ENCODE data around the gene ANP32D.
"Not testable (repeated sequence)": the region's sequence is repeated elsewhere in the genome, so short reads cannot be mapped to it uniquely, and the experiment has no call there.

The ANP32D gene

DNA sequence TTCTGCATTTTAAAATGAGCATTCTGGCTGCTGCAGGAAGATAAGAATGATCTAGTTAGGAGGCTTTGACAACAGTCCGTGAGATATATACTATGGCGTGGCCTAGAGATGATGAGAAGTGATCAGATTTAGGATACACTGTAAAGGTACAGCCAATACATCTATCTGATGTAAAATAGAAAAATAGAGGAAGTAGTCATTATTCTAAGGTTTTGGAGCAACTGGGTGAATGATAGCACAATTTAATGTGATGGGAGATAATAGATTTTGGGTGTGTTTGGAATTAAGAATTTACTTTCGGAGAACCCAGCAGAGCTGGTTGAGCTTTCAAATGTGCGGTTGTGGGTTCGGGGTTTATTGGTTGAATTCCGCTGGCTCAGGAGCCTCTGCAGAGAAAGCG lies at the start of gene ANP32D:
TSS of gene ANP32D (plus strand) at position 301 of the 400 bp plus-strand sequence. CDS start 106 bp downstream, outside the sequence.
- no peak for DNase-seq (ENCODE audit: low read depth, low spot score)

DNA sequence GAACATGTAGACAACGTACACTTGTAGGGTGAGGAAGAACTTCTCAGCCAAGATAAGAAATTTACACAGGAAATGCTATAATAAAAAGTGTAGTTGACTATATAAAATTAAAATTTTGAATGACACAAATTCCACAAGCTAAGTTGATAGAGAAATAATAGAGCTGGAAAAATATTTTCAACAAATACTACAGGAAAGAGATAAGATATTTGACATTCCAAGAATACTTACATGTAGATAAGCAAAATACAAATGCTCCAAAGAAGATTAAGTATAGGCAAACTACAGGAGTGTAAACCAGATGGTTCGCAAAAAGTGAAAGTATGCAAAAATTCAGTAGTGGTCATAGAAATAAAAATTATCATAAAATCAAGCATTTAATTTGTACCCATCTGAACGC lies 49.2 kb upstream of the ANP32D start:
- no peak for DNase-seq (ENCODE audit: low read depth, low spot score)

DNA sequence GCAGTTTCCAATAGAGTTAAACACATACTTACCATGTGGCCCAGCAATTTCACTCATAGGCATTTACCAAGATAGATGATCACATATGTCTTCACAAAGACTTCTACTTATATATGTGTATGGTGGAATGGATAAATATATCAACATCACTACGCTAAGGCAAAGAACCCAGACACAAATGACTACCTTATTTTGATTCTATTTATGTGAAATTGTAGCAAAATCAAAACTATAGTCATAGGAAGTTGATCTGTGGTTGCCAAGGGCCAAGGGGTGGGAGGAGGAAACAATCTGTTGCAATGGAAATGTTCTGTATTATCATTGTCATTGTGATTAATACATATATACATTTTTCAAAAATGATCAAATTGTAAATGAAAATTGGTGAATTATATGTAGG lies 47.7 kb upstream of the ANP32D start:
- DNase-seq (ENCODE audit: low read depth, low spot score): no peak

DNA sequence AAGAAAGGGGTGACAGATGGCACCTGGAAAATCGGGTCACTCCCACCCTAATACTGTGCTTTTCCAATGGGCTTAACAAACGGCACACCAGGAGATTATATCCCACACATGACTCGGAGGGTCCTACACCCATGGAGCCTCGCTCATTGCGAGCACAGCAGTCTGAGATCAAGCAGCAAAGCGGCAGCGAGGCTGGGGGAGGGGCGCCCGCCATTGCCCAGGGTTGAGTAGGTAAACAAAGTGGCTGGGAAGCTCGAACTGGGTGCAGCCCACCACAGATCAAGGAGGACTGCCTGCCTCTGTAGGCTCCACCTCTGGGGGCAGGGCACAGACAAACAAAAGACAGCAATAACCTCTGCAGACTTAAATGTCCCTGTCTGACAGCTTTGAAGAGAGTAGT lies 38.3 kb upstream of the ANP32D start:
- DNase-seq (ENCODE audit: low read depth, low spot score): not testable (repeated sequence)

DNA sequence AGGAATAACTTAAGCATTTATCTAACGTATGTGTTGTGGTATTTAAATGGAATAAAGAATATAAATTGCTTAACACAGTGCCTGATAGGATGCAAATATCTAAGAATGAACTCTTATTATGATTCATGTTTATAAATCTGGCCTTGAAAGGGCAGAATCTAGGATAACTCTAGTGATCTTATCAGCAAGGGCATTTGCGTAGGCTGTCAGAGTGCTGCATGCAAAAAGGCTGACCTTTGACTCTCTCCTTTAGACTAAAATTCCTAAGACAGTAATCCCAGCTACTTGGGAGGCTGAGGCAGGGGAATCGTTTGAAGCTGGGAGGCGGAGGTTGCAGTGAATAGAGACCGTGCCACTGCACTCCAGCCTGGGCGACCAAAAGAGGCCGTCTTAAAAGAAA lies 31.3 kb upstream of the ANP32D start:
- no peak for DNase-seq (ENCODE audit: low read depth, low spot score)

DNA sequence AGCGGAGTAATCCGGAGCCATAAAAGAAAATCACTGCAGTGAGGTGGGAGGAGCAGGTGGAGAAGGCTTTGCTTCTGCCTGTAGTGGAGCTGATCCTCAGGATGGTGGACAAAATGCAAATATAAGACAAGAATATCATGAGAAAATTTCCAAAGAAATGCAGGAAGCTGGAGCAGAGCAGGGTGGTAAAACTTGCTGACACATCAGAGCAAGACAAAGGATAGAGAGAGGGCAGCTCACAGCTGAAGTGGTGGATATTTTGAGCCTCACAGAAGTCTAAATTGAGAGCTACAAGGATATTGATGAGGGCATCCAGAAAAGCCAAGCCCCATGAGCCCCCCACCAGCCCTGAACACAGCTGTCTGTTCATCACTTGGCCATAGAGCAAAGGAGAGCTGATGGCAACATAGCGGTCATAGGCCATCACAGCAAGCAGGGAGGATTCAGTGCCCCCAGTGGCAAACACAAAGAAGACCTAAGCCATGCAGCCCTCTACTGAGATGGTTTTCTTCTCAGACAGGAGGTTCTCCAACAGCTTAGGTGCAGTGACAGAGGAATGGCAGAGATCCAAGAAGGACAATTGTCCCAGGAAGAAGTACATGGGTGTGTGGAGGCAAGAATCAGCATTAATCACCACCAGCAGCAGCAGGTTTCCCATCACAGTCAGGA lies 30.0 kb upstream of the ANP32D start:
- no peak for DNase-seq (ENCODE audit: low read depth, low spot score)

DNA sequence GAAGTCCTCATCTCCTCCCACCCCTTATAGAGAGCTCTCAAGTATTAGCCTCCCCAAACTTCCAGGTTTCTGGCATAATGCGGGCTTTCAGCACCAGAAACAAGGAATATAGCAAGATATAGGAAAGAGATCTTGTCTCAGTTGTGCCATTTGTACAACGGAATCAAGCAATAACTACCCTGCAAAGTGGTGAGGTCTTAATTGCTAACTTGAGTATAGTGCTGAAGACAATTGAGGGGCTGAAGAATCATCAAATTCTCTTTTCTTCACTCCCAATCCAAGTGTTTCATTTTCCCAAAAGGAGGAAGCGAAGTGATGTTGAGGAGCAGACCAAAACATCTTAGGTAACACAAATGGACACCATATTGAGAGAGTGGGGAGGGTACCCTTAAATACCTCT lies 26.8 kb upstream of the ANP32D start:
- no peak for DNase-seq (ENCODE audit: low read depth, low spot score)

DNA sequence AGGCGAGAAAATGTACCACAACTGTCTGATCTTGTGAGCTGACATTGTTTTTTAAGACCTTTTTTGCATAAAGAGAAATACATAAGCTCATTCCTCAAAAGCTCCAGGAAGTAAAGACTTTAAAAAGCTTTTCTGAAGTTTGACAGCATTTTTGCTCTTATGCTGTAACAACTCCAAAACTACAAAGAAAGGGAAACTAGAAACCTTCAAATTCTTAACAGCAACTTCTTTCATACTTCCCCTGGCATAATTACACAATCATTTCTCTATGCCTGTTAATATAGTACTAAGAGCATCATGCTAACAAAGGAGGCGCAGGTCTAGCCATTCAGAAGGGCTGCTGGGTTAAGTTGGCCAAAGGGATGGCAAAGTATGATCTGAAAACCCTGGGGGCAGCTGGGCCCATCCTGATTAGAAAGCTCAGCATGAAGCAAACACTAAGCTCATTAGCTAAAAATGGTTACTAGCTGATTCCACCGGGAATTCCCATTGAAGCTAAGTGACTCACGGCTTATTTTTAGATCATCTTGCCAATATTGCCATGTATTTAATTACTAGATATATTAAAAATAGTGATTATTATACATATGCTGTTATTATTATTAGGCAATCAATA lies 26.1 kb upstream of the ANP32D start:
- no peak for DNase-seq (ENCODE audit: low read depth, low spot score)

DNA sequence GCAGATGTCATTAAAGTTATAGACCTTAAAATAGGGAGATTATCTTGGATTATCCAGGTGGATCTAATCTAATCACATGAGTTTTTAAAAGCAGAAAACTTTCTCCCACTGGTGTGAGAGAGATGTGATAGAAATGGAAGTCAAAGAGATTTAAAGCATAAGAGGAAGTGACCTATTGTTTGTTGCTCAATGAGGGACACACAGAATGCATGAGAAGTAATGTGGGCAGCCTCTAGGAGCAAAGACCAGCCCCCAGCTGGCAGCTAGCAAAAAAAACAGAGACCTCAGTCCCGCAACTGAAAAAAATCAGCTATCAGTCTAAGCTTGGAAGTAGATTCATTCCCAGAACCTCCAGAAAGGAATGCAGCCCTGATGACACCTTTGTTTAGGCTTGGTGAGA lies 24.6 kb upstream of the ANP32D start:
- no peak for DNase-seq (ENCODE audit: low read depth, low spot score)

DNA sequence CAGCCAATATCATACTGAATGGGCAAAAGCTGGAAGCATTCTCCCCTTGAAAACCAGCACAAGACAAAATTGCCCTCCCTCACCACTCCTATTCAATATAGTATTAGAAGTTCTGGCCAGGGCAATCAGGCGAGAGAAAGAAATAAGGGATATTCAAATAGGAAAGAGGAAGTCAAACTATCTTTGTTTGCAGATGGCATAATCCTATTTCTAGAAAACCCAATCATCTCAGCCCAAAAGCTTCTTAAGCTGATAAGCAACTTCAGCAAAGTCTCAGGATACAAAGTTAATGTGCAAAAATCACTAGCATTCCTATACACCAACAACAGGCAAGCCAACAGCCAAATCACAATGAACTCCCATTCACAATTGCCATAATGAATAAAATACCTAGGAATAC lies 21.0 kb upstream of the ANP32D start:
- DNase-seq (ENCODE audit: low read depth, low spot score): no peak

DNA sequence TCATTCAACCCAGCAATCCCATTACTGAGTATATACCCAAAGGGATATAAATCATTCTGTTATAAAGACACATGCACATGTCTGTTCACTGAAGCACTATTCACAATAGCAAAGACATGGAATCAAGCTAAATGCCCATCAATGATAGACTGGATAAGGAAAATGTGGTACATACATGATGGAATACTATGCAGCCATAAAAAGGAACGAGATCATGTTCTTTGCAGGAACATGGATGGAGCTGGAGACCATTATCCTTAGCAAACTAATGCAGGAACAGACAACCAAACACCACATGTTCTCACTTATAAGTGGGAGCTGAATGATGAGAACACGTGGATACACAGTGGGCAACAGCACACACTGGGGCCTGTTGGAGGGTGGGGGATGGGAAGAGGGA lies 19.4 kb upstream of the ANP32D start:
- DNase-seq (ENCODE audit: low read depth, low spot score): not testable (repeated sequence)

DNA sequence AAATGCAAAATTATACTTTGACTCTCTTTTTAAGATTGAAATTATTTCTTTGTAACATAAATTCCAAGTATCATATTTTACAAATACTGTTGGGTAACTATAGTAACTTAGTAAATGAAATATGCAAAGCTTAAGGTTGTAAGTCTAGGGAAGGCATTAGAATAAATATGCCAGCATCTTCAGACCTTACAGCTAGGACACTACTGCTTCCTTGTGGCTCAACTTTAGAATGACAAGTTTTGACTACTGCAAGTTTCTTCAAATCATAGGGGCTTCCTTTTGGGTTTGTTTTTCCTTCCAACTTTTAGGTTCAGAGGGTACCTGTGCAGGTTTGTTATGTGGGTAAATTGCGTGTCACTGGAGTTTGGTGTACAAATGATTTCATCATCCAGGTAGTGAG lies 17.7 kb upstream of the ANP32D start:
- DNase-seq (ENCODE audit: low read depth, low spot score): no peak

DNA sequence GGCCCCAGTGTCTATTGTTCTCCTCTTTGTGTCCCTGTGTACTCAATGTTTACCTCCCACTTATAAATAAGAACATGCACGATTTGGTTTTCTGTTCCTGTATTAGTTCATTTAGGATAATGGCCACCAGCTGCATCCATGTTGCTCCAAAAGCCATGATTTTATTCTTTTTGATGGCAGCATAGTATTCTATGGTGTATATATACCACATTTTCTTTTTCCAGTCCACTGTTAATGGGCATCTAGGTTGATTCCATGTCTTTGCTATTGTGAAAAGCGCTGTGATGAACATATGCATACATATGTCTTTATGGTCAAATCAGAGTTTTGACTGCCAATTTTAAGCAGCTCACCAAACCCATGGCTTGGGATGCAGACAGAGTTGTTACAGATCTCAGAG lies 17.2 kb upstream of the ANP32D start:
- no peak for DNase-seq (ENCODE audit: low read depth, low spot score)

DNA sequence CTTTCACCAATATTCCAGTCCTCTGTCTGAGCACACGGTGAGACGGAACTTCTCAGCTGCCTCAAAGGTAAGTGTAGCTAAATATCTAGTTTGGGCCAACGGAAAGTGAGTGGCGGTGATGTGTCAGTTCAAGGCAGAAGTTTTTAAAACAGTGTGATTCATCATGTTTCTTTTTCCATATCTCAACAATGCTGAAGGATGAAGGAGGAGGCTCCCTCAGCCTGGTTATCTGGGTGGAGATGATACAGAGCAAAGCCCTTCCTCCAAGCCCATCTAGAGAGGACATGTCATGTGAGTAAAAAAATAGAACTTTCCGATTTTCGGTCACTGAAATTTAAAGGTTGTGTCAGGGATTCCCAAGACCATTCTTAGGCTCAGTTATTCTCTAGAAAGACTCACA lies 13.1 kb upstream of the ANP32D start:
- no peak for DNase-seq (ENCODE audit: low read depth, low spot score)

DNA sequence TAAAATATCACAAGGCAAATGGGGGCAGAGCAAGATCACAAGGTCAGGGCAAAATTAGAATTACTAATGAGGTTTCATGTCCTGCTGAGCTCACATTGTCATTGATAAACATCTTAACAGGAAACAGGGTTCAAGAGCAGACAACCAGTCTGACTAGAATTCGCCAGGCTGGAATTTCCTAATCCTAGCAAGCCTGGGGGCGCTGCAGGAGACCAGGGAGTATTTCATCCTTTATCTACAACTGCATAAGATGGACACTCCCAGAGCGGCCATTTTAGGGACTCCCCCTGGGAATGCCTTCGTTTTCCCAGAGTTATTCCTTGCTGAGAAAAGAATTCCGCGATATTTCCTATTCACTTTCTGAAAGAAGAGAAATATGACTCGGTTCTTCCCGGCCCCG lies 3.3 kb upstream of the ANP32D start:
- not testable (repeated sequence) for DNase-seq (ENCODE audit: low read depth, low spot score)

DNA sequence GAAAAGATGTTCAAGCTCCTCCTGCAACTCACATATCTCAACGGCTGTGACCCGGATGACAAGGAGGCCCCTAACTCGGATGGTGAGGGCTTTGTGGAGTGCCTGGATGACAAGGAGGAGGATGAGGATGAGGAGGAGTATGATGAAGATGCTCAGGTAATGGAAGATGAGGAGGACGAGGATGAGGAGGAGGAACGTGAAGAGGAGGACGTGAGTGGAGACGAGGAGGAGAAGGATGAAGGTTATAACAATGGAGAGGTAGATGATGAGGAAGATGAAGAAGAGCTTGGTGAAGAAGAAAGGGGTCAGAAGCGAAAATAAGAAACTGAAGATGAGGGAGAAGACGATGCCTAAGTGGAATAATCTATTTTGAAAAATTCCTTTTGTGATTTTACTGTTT lies 702 bp downstream of the ANP32D start:
- no peak for DNase-seq (ENCODE audit: low read depth, low spot score)

DNA sequence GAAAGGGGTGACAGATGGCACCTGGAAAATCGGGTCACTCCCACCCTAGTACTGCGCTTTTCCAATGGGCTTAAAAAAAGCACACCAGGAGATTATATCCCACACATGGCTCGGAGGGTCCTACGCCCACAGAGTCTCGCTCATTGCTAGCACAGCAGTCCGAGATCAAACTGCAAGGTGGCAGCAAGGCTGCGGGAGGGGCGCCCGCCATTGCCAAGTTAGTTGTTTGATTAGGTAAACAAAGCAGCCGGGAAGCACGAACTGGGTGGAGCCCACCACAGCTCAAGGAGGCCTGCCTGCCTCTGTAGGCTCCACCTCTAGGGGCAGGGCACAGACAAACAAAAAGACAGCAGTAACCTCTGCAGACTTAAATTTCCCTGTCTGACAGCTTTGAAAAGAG lies 2.1 kb downstream of the ANP32D start:
- not testable (repeated sequence) for DNase-seq (ENCODE audit: low read depth, low spot score)

DNA sequence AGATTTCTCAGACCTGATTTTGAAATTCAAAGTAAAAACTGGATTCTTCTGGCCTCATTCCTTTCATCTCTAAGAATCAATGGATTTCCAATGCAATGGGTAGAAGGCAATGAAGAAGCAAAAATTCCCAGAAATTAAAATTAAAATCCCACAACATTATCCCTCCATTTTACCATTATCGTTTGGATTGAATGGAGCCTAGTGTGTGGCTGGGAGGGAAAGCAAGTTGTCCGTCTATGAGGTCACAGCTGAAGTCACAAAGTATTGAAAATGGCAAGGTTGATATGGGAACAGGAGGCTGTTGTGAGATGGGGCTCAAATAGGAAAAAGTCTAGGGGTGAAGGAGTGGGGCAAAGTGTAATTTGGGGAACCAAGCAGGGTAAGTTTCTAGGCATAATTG lies 9.8 kb downstream of the ANP32D start, which contains the start of gene C12orf54:
TSS of gene C12orf54 (plus strand) at position 301 of the 400 bp plus-strand sequence. CDS start 799 bp downstream, outside the sequence.
- DNase-seq (ENCODE audit: low read depth, low spot score): no peak

DNA sequence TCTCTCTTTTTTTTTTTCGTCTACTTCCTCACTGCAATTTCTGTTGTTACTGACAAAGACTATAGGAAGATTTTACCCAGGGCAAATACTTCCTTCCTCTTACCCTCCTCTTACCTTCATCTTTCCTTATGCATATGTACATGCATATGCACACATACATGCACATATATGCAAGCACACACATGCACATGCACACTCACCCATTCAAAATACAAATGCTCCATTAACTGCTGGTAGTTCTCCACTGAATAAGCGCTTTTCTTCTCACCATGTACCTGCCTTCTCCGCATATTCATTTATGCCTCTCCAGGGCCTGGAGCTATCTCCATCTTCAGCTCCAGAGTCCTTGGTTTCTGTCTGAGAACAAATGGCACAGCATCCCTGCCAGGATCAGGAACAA lies 10.6 kb downstream of the ANP32D start:
- DNase-seq (ENCODE audit: low read depth, low spot score): no peak

DNA sequence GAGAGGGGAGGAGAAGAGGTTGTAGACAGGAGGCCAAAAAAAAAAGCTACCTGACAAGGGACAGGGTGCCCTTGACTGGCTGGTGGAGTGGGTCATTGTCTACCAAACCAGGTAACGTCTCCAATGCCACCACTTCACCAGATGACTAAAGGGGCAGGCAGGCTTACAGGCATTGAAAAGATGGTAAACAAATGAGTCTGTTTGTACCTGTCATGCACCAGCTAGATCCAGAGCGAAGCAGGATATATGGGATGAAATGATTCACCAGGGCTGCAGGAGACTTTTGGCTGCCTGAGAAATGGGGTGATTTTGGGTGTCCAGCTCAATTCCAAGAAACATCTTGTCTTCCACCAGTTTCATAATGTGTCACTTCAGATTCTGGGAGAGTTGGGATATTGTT lies 13.9 kb downstream of the ANP32D start:
- DNase-seq (ENCODE audit: low read depth, low spot score): no peak

DNA sequence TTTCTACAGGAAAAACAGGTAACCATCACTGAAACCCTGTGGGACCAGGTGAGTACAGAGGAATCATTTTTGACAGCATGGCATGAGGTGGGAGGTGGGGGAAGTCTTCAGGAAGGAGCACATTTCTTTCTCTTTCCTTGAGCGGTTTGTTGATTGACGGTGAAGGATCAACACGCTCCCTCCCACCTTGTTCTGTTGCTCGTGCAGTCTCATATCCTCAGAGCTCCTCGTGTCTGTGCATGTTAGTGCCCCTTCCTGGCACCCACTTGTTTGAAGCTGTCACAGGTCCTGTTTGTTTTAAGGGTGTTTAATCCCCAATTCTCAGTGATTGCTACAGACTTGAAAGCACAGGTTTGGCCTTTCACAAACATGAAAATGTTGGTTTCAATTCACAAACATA lies 14.3 kb downstream of the ANP32D start:
- DNase-seq (ENCODE audit: low read depth, low spot score): no peak

DNA sequence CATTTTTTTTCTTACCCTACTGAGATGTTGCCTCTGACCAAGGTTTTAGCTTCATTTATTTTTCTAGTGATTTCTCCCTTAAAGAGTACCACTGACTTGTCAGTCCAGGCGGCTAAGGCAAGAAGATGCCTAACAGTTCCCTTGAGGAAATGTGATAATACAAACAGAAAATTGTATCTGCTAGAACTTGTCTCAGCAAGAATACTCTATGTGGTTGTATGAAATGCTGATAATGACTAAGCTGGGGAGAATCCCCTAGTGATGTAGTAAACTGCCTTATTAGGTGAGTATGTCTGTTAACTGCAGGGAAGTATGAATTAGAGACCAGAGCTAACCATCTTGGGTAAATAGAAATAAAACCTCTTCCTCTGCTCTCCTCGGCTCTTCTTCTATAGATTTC lies 16.7 kb downstream of the ANP32D start:
- DNase-seq (ENCODE audit: low read depth, low spot score): no peak

DNA sequence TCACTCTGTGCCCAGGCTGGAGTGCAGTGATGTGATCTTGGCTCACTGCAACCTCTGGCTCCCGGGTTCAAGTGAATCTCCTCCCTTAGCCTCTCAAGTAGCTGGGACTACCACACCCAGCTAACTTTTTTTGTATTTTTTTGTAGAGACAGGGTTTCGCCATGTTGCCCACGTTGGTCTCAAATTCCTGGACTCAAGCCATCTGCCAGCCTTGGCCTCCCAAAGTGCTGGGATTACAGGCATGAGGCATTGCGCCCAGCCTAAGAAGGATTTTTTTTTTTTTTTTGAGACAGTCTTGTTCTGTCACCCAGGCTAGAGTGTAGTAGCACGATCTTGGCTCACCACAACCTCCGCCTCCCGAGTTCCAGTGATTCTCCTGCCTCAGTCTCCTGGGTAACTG lies 17.1 kb downstream of the ANP32D start:
- DNase-seq (ENCODE audit: low read depth, low spot score): not testable (repeated sequence)

DNA sequence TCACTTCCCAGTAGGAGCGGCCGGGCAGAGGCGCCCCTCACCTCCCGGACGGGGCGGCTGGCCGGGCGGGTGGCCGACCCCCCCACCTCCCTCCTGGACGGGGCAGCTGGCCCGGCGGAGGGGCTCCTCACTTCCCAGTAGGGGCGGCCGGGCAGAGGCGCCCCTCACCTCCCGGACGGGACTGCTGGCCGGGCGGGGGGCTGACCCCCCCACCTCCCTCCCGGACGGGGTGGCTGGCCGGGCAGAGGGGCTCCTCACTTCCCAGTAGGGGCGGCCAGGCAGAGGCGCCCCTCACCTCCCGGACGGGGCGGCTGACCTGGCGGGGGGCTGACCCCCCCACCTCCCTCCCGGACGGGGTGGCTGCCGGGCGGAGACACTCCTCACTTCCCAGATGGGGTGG lies 27.9 kb downstream of the ANP32D start:
- not testable (repeated sequence) for DNase-seq (ENCODE audit: low read depth, low spot score)

Measured in iPS DF 19.7 (cell line).